HUES6 (cell line): Measurements from ENCODE around the gene ERP44.
"Not testable (repeated sequence)": the region's sequence is repeated elsewhere in the genome, so short reads cannot be mapped to it uniquely, and the experiment has no call there.

ENCODE experiments used
- H3K27ac ChIP-seq: 2 replicates; pipeline ENCODE4 v1.7.0; 2013; ENCODE audit warnings: low read depth, mild to moderate bottlenecking, low read length, inconsistent platforms
- H3K27me3 ChIP-seq: 2 replicates; pipeline ENCODE4 v1.6.1; 2013; ENCODE audit warnings: low read length; ENCODE audit not compliant: control insufficient read depth, insufficient read depth
- H3K36me3 ChIP-seq: 2 replicates; pipeline ENCODE4 v1.6.1; 2013; ENCODE audit warnings: low read length; ENCODE audit not compliant: control insufficient read depth, insufficient read depth
- H3K4me1 ChIP-seq: 2 replicates; pipeline ENCODE4 v1.6.1; 2013; ENCODE audit warnings: low read length; ENCODE audit not compliant: control insufficient read depth, insufficient read depth
- H3K4me3 ChIP-seq: 2 replicates; pipeline ENCODE4 v1.5.1; 2013; ENCODE audit warnings: low read depth, low read length
- H3K9ac ChIP-seq: one replicate; pipeline ENCODE4 v1.6.1; 2013; ENCODE audit warnings: mild to moderate bottlenecking, low read length
- H3K9me3 ChIP-seq: 2 replicates; pipeline ENCODE4 v1.6.1; 2013; ENCODE audit warnings: low read depth, low read length; ENCODE audit not compliant: control insufficient read depth, insufficient read depth

ERP44 gene

GRCh38 chr9:100012279-100012678, 86.5 kb downstream of the ERP44 start:
- Histone ChIP-seq H3K36me3 (peaks cover 3% of the 10 kb centered on the region; the same call in 1 of the 2 replicates), H3K27ac (no peak overlapping the region), H3K27me3 (no peaks in the 10 kb centered on the region), H3K9me3 (no peaks in the 10 kb centered on the region), H3K9ac (no peak overlapping the region), H3K4me3 (no peak overlapping the region), H3K4me1 (no peaks in the 10 kb centered on the region)

GRCh38 chr9:100011062-100011681, 87.6 kb downstream of the ERP44 start:
- Histone ChIP-seq H3K36me3 (peaks cover 3% of the 10 kb centered on the region; the same call in 1 of the 2 replicates), H3K4me3 (no peak overlapping the region)

GRCh38 chr9:99999797-100000196, 99.0 kb downstream of the ERP44 start:
- Histone ChIP-seq H3K27me3 (no peaks in the 10 kb centered on the region), H3K9ac (no peak overlapping the region), H3K4me1 (no peaks in the 10 kb centered on the region), H3K4me3 (no peak overlapping the region), H3K9me3 (no peaks in the 10 kb centered on the region), H3K36me3 (peaks cover 11% of the 10 kb centered on the region; the same call in 1 of the 2 replicates), H3K27ac (no peak overlapping the region)

More at GRCh38 chr9:100011062-100011681, 87.6 kb downstream of the ERP44 start:
- Histone ChIP-seq H3K9me3 (no peaks in the 10 kb centered on the region), H3K4me1 (no peaks in the 10 kb centered on the region), H3K27ac (no peak overlapping the region), H3K27me3 (no peaks in the 10 kb centered on the region), H3K9ac (no peak overlapping the region)

- Histone ChIP-seq H3K36me3 (0 out of 2 replicates have a peak, but pooled peaks cover 7% of the 10 kb centered on the region), H3K4me1 (no peaks in the 10 kb centered on the region), H3K27me3 (no peaks in the 10 kb centered on the region), H3K9ac (no peak overlapping the region), H3K9me3 (0 out of 2 replicates have a peak, but pooled peaks cover 4% of the 10 kb centered on the region), H3K4me3 (no peak overlapping the region), H3K27ac (no peak overlapping the region)
Observed at GRCh38 chr9:99998866-99999265, 99.9 kb downstream of the ERP44 start.

GRCh38 chr9:99998266-99998665, 100.5 kb downstream of the ERP44 start:
- Histone ChIP-seq H3K9ac (no peak overlapping the region), H3K4me1 (no peaks in the 10 kb centered on the region), H3K9me3 (0 out of 2 replicates have a peak, but pooled peaks cover 4% of the 10 kb centered on the region), H3K4me3 (no peak overlapping the region), H3K36me3 (0 out of 2 replicates have a peak, but pooled peaks cover 2% of the 10 kb centered on the region), H3K27me3 (no peaks in the 10 kb centered on the region), H3K27ac (no peak overlapping the region)

GRCh38 chr9:99990508-99990907, 108.3 kb downstream of the ERP44 start:
- not testable (repeated sequence) for H3K9ac ChIP-seq, H3K4me3 ChIP-seq, H3K27me3 ChIP-seq, H3K27ac ChIP-seq, H3K36me3 ChIP-seq, H3K4me1 ChIP-seq
- peaks cover 21% of the 10 kb centered on the region for H3K9me3 ChIP-seq

GRCh38 chr9:99986642-99987041, 112.2 kb downstream of the ERP44 start:
- Histone ChIP-seq H3K4me1 (no peaks in the 10 kb centered on the region; the same call in 1 of the 2 replicates), H3K27ac (no peak overlapping the region), H3K4me3 (no peak overlapping the region), H3K9ac (no peak overlapping the region), H3K9me3 (peaks cover 17% of the 10 kb centered on the region), H3K36me3 (peaks cover 3% of the 10 kb centered on the region; the same call in 1 of the 2 replicates), H3K27me3 (no peaks in the 10 kb centered on the region)

GRCh38 chr9:99980598-99980997, 118.2 kb downstream of the ERP44 start:
- Histone ChIP-seq H3K27me3 (no peaks in the 10 kb centered on the region), H3K9me3 (no peaks in the 10 kb centered on the region), H3K36me3 (no peaks in the 10 kb centered on the region), H3K4me1 (no peaks in the 10 kb centered on the region), H3K9ac (no peak overlapping the region), H3K4me3 (no peak overlapping the region), H3K27ac (no peak overlapping the region)

- Histone ChIP-seq H3K4me1 (no peaks in the 10 kb centered on the region), H3K9ac (no peak overlapping the region), H3K36me3 (no peaks in the 10 kb centered on the region), H3K27ac (no peak overlapping the region), H3K27me3 (no peaks in the 10 kb centered on the region), H3K9me3 (no peaks in the 10 kb centered on the region), H3K4me3 (no peak overlapping the region)
Observed at GRCh38 chr9:99978221-99978620, 120.6 kb downstream of the ERP44 start.

GRCh38 chr9:99977033-99977792, 121.6 kb downstream of the ERP44 start:
- Histone ChIP-seq H3K9me3 (no peaks in the 10 kb centered on the region), H3K36me3 (no peaks in the 10 kb centered on the region), H3K27ac (no peak overlapping the region), H3K4me3 (no peak overlapping the region), H3K27me3 (no peaks in the 10 kb centered on the region), H3K9ac (no peak overlapping the region), H3K4me1 (no peaks in the 10 kb centered on the region)

GRCh38 chr9:99973455-99973854, 125.3 kb downstream of the ERP44 start:
- Histone ChIP-seq H3K9me3 (no peaks in the 10 kb centered on the region), H3K27me3 (no peaks in the 10 kb centered on the region), H3K4me1 (no peaks in the 10 kb centered on the region), H3K9ac (no peak overlapping the region), H3K4me3 (no peak overlapping the region), H3K27ac (no peak overlapping the region), H3K36me3 (0 out of 2 replicates have a peak, but pooled peaks cover 8% of the 10 kb centered on the region)
